GM19395 (cell line): ENCODE measurements around the gene RHOBTB3.
"Not testable (repeated sequence)": the region's sequence is repeated elsewhere in the genome, so short reads cannot be mapped to it uniquely, and the experiment has no call there.

Experiments used
- ATAC-seq: cut with Tn5 transposase; IDR thresholded peaks from one replicate; pipeline ENCODE4 v1.9.1; 2021; ENCODE audit warnings: mild to moderate bottlenecking, moderate library complexity; ENCODE audit not compliant: unreplicated experiment

RHOBTB3 gene, protein sequence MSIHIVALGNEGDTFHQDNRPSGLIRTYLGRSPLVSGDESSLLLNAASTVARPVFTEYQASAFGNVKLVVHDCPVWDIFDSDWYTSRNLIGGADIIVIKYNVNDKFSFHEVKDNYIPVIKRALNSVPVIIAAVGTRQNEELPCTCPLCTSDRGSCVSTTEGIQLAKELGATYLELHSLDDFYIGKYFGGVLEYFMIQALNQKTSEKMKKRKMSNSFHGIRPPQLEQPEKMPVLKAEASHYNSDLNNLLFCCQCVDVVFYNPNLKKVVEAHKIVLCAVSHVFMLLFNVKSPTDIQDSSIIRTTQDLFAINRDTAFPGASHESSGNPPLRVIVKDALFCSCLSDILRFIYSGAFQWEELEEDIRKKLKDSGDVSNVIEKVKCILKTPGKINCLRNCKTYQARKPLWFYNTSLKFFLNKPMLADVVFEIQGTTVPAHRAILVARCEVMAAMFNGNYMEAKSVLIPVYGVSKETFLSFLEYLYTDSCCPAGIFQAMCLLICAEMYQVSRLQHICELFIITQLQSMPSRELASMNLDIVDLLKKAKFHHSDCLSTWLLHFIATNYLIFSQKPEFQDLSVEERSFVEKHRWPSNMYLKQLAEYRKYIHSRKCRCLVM

GRCh38 chr5:95730730-95731570 is at the start of gene RHOBTB3:
Gene RHOBTB3 (plus strand): TSS chr5:95731336. CDS start chr5:95731683, 347 bp downstream.
- ATAC-seq, result peak; percentile 36

GRCh38 chr5:95682891-95683290 is 48.2 kb upstream of the RHOBTB3 start, which contains the start of gene SPATA9:
Gene SPATA9 (minus strand): TSS chr5:95682991. CDS start chr5:95682854, 137 bp downstream.
- ATAC-seq, result no peak

- ATAC-seq, result no peak
Observed at GRCh38 chr5:95684361-95684760, 46.8 kb upstream of the RHOBTB3 start.

- no peak for ATAC-seq
Observed at GRCh38 chr5:95686651-95687050, 44.5 kb upstream of the RHOBTB3 start.

- no peak for ATAC-seq
Observed at GRCh38 chr5:95689680-95690079, 41.5 kb upstream of the RHOBTB3 start.

DNA sequence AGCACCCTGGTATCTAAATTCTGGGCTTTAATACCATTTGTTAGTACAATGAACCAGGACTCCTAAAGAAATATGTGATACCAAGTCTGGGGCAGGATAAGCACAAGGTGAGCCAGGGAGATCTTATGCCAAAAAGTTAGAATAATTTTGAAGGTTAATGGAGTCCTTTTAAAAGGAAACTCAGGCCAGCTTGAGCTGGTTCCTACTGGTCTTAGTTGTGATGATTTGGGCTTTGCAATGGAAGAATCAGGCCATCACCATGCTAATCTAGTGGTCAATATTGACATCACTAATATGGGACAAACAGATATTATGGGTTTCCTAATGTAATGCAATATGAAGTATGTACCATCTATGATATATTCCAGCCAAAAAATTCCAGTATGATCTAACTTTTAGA is 40.8 kb upstream of the RHOBTB3 start:
- no peak for ATAC-seq

- ATAC-seq, result no peak
Observed at GRCh38 chr5:95697781-95698681, 33.1 kb upstream of the RHOBTB3 start.

DNA sequence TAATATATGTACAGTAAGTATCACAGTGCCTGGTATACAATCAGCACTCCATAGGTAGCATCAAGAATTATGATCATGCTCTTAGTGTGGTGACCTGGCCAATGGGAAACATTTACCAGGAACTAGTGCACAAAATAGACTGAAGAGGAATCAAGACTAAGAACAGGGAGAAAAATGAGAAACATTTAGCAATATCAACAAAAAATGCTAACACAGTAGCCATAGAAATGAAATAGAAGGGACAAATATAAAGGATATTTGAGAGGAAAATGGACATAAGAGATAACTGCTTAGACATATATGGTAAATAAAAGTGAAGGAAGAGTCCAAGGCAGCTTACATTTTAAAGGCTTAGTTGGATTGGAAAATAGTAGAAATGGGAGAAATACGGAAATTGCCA is 31.8 kb upstream of the RHOBTB3 start:
- no peak for ATAC-seq

DNA sequence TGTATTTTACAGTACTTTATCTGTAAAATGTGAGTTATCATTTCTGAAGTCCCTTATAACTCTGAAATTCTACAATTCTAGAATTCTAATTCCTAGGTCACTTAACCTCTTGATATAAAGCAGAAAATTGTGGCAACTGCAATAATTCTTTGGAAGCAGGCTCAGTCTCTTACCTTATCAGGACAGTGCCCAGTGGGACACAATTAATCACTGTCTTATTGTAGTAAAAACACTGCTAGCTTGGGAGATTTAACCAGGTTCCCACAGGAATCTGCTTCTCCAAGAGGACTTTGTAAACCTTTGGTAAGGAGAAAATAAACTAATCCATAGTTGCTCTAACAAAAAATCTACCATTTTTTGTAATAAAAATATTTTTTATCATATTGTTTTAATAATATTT is 30.1 kb upstream of the RHOBTB3 start:
- no peak for ATAC-seq

DNA sequence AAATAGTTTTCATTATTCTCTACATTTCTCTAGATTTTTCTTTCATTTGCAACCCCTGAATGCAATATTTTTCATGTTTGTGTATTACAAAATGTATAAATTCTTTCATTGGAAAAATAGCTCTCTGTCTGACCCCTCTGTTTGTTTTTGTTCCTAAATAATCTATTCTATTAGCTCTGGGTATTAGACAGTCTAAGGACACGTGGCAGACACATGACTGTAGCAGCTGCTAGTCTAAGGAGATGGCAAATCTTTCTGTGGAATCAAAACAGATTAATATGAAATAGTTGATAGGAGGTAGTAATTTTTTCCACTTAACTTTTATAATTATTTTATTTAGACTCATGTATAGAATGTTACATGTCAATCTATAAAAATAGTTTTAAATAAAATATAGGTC is 27.0 kb upstream of the RHOBTB3 start:
- no peak for ATAC-seq

DNA sequence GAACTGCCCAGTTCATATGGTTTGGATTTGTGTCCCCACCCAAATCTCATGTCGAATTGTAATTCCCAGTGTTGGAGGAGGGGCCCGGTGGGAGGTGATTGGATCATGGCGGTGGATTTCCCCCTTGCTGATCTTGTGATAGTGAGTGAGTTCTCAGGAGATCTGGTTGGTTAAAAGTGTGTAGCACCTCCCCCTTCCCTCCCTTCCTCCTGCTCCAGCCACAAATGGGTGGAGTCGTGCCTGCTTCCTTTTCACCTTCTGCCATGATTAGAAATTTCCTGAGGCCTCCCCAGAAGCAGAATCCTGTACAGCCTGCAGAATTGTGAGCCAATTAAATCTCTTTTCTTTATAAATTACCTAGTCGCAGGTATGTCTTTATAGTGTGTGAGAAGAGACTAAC is 24.9 kb upstream of the RHOBTB3 start:
- not testable (repeated sequence) for ATAC-seq

GRCh38 chr5:95707055-95707454 is 24.1 kb upstream of the RHOBTB3 start:
- ATAC-seq, result no peak

- ATAC-seq, result not testable (repeated sequence)
Observed at GRCh38 chr5:95707534-95708188, 23.5 kb upstream of the RHOBTB3 start.

GRCh38 chr5:95708876-95709275 is 22.3 kb upstream of the RHOBTB3 start:
- no peak for ATAC-seq

DNA sequence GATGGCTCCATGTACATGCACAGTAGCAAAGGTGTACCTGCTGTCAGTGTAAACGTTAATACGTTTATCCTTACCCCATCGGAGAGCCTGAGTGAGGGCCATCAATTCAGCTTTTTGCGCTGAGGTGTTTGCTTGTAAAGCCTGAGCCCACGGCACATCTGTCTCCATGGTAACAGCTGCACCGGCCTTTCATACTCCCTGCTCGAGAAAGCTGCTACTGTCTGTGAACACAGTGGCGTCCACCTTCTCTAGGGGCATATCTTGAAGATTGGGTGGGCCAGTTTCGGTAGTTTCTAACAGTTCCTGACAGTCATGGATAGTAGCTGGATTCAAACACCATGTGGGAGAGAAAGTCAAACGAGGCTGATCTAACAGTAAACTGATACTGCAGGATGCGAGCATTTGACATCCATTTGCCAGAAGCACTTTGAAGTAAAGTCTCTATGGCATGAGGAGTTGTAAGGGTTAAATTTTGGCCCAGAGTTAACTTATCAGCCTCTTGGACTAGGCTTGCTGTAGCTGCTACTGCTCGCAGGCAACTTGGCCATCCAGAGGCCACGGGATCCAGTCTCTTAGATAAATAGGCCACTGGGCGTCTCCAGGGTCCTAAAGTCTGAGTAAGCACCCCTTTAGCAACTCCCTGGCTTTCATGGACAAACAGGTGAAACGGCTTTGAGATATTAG is 21.0 kb upstream of the RHOBTB3 start:
- ATAC-seq, result no peak

GRCh38 chr5:95710651-95711500 is 20.3 kb upstream of the RHOBTB3 start:
- ATAC-seq, result not testable (repeated sequence)

- no peak for ATAC-seq
Observed at GRCh38 chr5:95711501-95712346, 19.4 kb upstream of the RHOBTB3 start.
